Liver (tissue), 9 donors: ENCODE results near the gene TMEM17. TPM values are rescaled to one million over a fixed set of nuclear protein-coding genes. Genes with fewer than 3 reads are reported as not detected.

Experiments
- DNase-seq: peaks from one replicate; pipeline ENCODE4 v3.0.0-alpha.2; 2017; ENCODE audit warnings: low spot score
- H3K27ac ChIP-seq, 2 donors: one replicate each; pipeline ENCODE4 v1.7.0; 2013; ENCODE audit warnings: inconsistent platforms in 2 of 2, low read length in 2 of 2, control low read depth in 1 of 2, low read depth in 1 of 2, mild to moderate bottlenecking in 1 of 2
- H3K27me3 ChIP-seq, 4 donors: one replicate each; pipeline versions ENCODE4 v1.6.1 to v1.7.0; 2013; ENCODE audit warnings: low read length in 3 of 4, inconsistent platforms in 1 of 4, mild to moderate bottlenecking in 1 of 4, moderate library complexity in 1 of 4; ENCODE audit not compliant: control insufficient read depth in 4 of 4, insufficient read depth in 4 of 4
- H3K36me3 ChIP-seq, 4 donors: one replicate each; pipeline versions ENCODE4 v1.6.1 to v1.7.0; 2013; ENCODE audit warnings: low read length in 3 of 4, mild to moderate bottlenecking in 3 of 4, low read depth in 1 of 4, moderate library complexity in 1 of 4; ENCODE audit not compliant: control insufficient read depth in 4 of 4, insufficient read depth in 3 of 4
- H3K4me1 ChIP-seq, 4 donors: one replicate each; pipeline versions ENCODE4 v1.6.1 to v1.7.0; 2013; ENCODE audit warnings: low read length in 3 of 4, mild to moderate bottlenecking in 3 of 4, moderate library complexity in 1 of 4; ENCODE audit not compliant: control insufficient read depth in 4 of 4, insufficient read depth in 4 of 4
- H3K4me3 ChIP-seq, 3 donors: one replicate each; pipeline versions ENCODE4 v1.6.1 to v1.7.0; 2013; ENCODE audit warnings: low read length in 3 of 3, control low read depth in 1 of 3, low read depth in 1 of 3, mild to moderate bottlenecking in 1 of 3
- H3K9ac ChIP-seq, 2 donors: one replicate each; pipeline ENCODE4 v1.7.0; 2013; ENCODE audit warnings: low read length in 2 of 2, mild to moderate bottlenecking in 2 of 2, moderate library complexity in 2 of 2, control low read depth in 1 of 2, low read depth in 1 of 2
- H3K9me3 ChIP-seq, 4 donors: one replicate each; pipeline versions ENCODE4 v1.6.1 to v1.7.0; 2013; ENCODE audit warnings: low read length in 3 of 4; ENCODE audit not compliant: control insufficient read depth in 4 of 4
- ATF3 ChIP-seq: IDR thresholded peaks from 2 replicates; pipeline ENCODE4 v1.6.1; 2016; ENCODE audit warnings: antibody characterized with exemption
- CTCF ChIP-seq: fragments of 150-350 bp; IDR thresholded peaks from 2 replicates; pipeline ENCODE4 v1.5.1; 2017; ENCODE audit warnings: improper control_type of control experiment, low read depth, low read length; ENCODE audit not compliant: missing input control
- FOXA1 ChIP-seq: IDR thresholded peaks from 2 replicates; pipeline ENCODE4 v1.6.1; 2016; ENCODE audit warnings: antibody characterized with exemption
- FOXA2 ChIP-seq: IDR thresholded peaks from 2 replicates; pipeline ENCODE4 v1.6.1; 2016; ENCODE audit warnings: antibody characterized with exemption
- GABPA ChIP-seq, 2 donors: IDR thresholded peaks in 1 of 2; conservative IDR thresholded peaks in 1 of 2; 2 replicates each; pipeline ENCODE4 v1.6.1; 2016; ENCODE audit warnings: antibody characterized with exemption in 2 of 2, mild to moderate bottlenecking in 1 of 2, moderate library complexity in 1 of 2
- HNF4A ChIP-seq, 2 donors: conservative IDR thresholded peaks; 2 replicates each; pipeline ENCODE4 v1.6.1; 2016; ENCODE audit warnings: antibody characterized with exemption in 2 of 2, mild to moderate bottlenecking in 2 of 2
- HNF4G ChIP-seq: IDR thresholded peaks from 2 replicates; pipeline ENCODE4 v1.6.1; 2016; ENCODE audit warnings: antibody characterized with exemption
- JUND ChIP-seq, 2 donors: IDR thresholded peaks; 2 replicates each; pipeline ENCODE4 v1.6.1; 2016; ENCODE audit warnings: antibody characterized with exemption in 2 of 2
- NR2F2 ChIP-seq: IDR thresholded peaks from 2 replicates; pipeline ENCODE4 v1.6.1; 2016; ENCODE audit warnings: antibody characterized with exemption
- RAD21 ChIP-seq, 2 donors: IDR thresholded peaks; 2 replicates each; pipeline ENCODE4 v1.6.1; 2016; ENCODE audit warnings: antibody characterized with exemption in 2 of 2, mild to moderate bottlenecking in 2 of 2
- RXRA ChIP-seq, 2 donors: IDR thresholded peaks; 2 replicates each; pipeline ENCODE4 v1.6.1; 2017 to 2018; ENCODE audit warnings: antibody characterized with exemption in 2 of 2, mild to moderate bottlenecking in 1 of 2
- SP1 ChIP-seq: IDR thresholded peaks from 2 replicates; pipeline ENCODE4 v1.6.1; 2018; ENCODE audit warnings: antibody characterized with exemption, mild to moderate bottlenecking
- TAF1 ChIP-seq: conservative IDR thresholded peaks from 2 replicates; pipeline ENCODE4 v1.6.1; 2016; ENCODE audit warnings: antibody characterized with exemption, mild to moderate bottlenecking
- YY1 ChIP-seq: IDR thresholded peaks from 2 replicates; pipeline ENCODE4 v1.6.1; 2016; ENCODE audit warnings: antibody characterized with exemption, mild to moderate bottlenecking
- ZBTB33 ChIP-seq: IDR thresholded peaks from 2 replicates; pipeline ENCODE4 v1.6.1; 2016; ENCODE audit warnings: antibody characterized with exemption
- WGBS: extraction: QIAGEN DNeasy Blood & Tissue Kit; methylation state at CpG from one replicate; pipeline ENCODE4 v1.1.7; 2013; 5-methylcytosine and 5-hydroxymethylcytosine counted together
- polyA plus RNA-seq, 2 donors: library from polyadenylated mRNA; stranded (reverse) in 1 of 2; unstranded in 1 of 2; fragments of 200-250 nt in 1 of 2; fragments of >200 nt in 1 of 2; fragmentation: Nextera tagmentation in 1 of 2; extraction: Ambion mirVana in 1 of 2; gene quantifications; one replicate each; pipeline versions ENCODE4 v1.2.1 to v1.2.3, GENCODE V29; 2013 to 2015
- total RNA-seq, 2 donors: library from RNA; depleted of rRNA; stranded (reverse); fragments of >200 nt; gene quantifications; one replicate each; pipeline ENCODE4 v1.2.3, GENCODE V29; 2014
- donor health status: healthy.
- donor health status: healthy.
- donor health status: healthy.
- donor health status: healthy.
- donor health status: healthy.

TMEM17 gene
- total and polyA plus RNA-seq, 4 donors = 0.70 to 1.9 (median 1.2) TPM

GRCh38 chr2:62501794-62502500 is 4.0 kb downstream of the TMEM17 start:
- no peak for DNase-seq
- Histone ChIP-seq H3K27ac (no peak overlapping the region), H3K9ac (no peak overlapping the region), H3K4me3 (no peak overlapping the region), H3K4me1 (peaks cover 0 to 15% (median 4%) of the 10 kb centered on the region in 4 donors), H3K27me3 (no peaks in the 10 kb centered on the region), H3K9me3 (no peaks in the 10 kb centered on the region), H3K36me3 (no peaks in the 10 kb centered on the region)
- WGBS = 88% methylated on average over 4 of the region's 4 CpGs
- no peak for TF ChIP-seq FOXA2
- TF ChIP-seq SP1 = no peak
- TF ChIP-seq HNF4G = no peak
- TF ChIP-seq HNF4A (conservative IDR thresholded peaks at IDR 0.05) = no peak
- TF ChIP-seq NR2F2 = no peak

- H3K9ac ChIP-seq = no peak overlapping the region
- H3K4me1 ChIP-seq = peaks cover 3 to 10% (median 6%) of the 10 kb centered on the region in 4 donors
- H3K9me3 ChIP-seq = no peaks in the 10 kb centered on the region
- no peaks in the 10 kb centered on the region for H3K36me3 ChIP-seq
- DNase-seq = no peak
- no peak overlapping the region for H3K27ac ChIP-seq
- no peak for TF ChIP-seq RXRA (IDR thresholded peaks at IDR 0.05)
- no peak for TF ChIP-seq SP1
- no peak for TF ChIP-seq ZBTB33
- TF ChIP-seq TAF1 = no peak
- no peak for TF ChIP-seq HNF4G
- no peak for TF ChIP-seq GABPA (IDR thresholded peaks at IDR 0.05 in 1 of 2, conservative IDR thresholded peaks at IDR 0.05 in 1 of 2)
- no peak for TF ChIP-seq YY1
- no peak for TF ChIP-seq NR2F2
- no peak for TF ChIP-seq ATF3
- no peak for TF ChIP-seq RAD21 (IDR thresholded peaks at IDR 0.05)
- TF ChIP-seq FOXA1 = no peak
- no peak for TF ChIP-seq CTCF
- WGBS = 56% methylated on average over 3 of the region's 3 CpGs
- no peak overlapping the region for H3K4me3 ChIP-seq
- H3K27me3 ChIP-seq = no peaks in the 10 kb centered on the region
Measured at GRCh38 chr2:62501069-62501468, 4.9 kb downstream of the TMEM17 start.

- H3K9ac ChIP-seq = no peak overlapping the region
- over 99% methylated on average over 2 of the region's 2 CpGs for WGBS
- H3K4me1 ChIP-seq = peaks cover 0 to 13% (median 10%) of the 10 kb centered on the region in 4 donors
- no peaks in the 10 kb centered on the region for H3K27me3 ChIP-seq
- no peak for DNase-seq
- no peaks in the 10 kb centered on the region for H3K36me3 ChIP-seq
- no peaks in the 10 kb centered on the region for H3K9me3 ChIP-seq
- TF ChIP-seq JUND (IDR thresholded peaks at IDR 0.05) (no peak), SP1 (no peak), CTCF (no peak), YY1 (no peak), ATF3 (no peak)
- no peak overlapping the region for H3K4me3 ChIP-seq
- no peak overlapping the region for H3K27ac ChIP-seq
Measured at GRCh38 chr2:62499430-62500060, 6.5 kb downstream of the TMEM17 start.
